MCF 10A (cell line): ENCODE measurements around the gene SWI5. TPM values are rescaled to one million over a fixed set of nuclear protein-coding genes. Genes with fewer than 3 reads are reported as not detected.

Source experiments
- BruUV-seq: library from RNA; stranded (reverse); fragments of 400-500 nt; replicated peaks from 2 replicates; lab custom pipeline; 2021; lab: Mats Ljungman, UMichigan
- CTCF ChIA-PET: fragments of 300-600 bp; sonication (Branson Sonifier 250); formaldehyde crosslinking; extraction: SDS; loops from one replicate; lab custom pipeline; 2021; ENCODE audit warnings: antibody characterized with exemption, inconsistent platforms; lab: Yijun Ruan, JAX
- POLR2A ChIA-PET: fragments of 300-600, 350-650 bp; sonication (Branson Sonifier 250); formaldehyde crosslinking; extraction: SDS; loops from one replicate; lab custom pipeline; 2020; ENCODE audit warnings: antibody characterized with exemption, inconsistent platforms; lab: Yijun Ruan, JAX
- DNase-seq: peaks from one replicate; pipeline ENCODE4 v3.0.0-alpha.2; 2018; ENCODE audit not compliant: unreplicated experiment
- H3K27ac Mint-ChIP-seq: one replicate; pipeline ENCODE4 v1.8.0; 2022; ENCODE audit warnings: mild to moderate bottlenecking, low read depth, mixed read lengths; ENCODE audit not compliant: unreplicated experiment
- H3K27me3 Mint-ChIP-seq: one replicate; pipeline ENCODE4 v1.8.0; 2022; ENCODE audit warnings: mixed read lengths; ENCODE audit not compliant: insufficient read depth, unreplicated experiment
- H3K36me3 Mint-ChIP-seq: one replicate; pipeline ENCODE4 v1.8.0; 2022; ENCODE audit warnings: mild to moderate bottlenecking, moderate library complexity, mixed read lengths; ENCODE audit not compliant: insufficient read depth, unreplicated experiment
- H3K4me1 Mint-ChIP-seq: one replicate; pipeline ENCODE4 v1.8.0; 2022; ENCODE audit warnings: mixed read lengths; ENCODE audit not compliant: insufficient read depth, unreplicated experiment
- H3K4me3 Mint-ChIP-seq: one replicate; pipeline ENCODE4 v1.8.0; 2022; ENCODE audit warnings: mild to moderate bottlenecking, moderate library complexity, mixed read lengths; ENCODE audit not compliant: unreplicated experiment
- H3K9me3 Mint-ChIP-seq: one replicate; pipeline ENCODE4 v1.8.0; 2022; ENCODE audit warnings: mixed read lengths; ENCODE audit not compliant: unreplicated experiment
- intact Hi-C: fragments of 100-400 bp; cut with micrococcal nuclease; formaldehyde crosslinking; loops from 2 replicates; pipeline ENCODE4 v1.14.1; 2022
- total RNA-seq: library from RNA; stranded (reverse); gene quantifications from 2 replicates; pipeline ENCODE4 v1.2.3, GENCODE V29; 2022
- TF ChIP-seq, protein P1 (sequence below): fragments of 200-600 bp; IDR thresholded peaks from one replicate; pipeline ENCODE4 v1.8.0; 2022; ENCODE audit warnings: antibody characterized with exemption, mild to moderate bottlenecking; ENCODE audit not compliant: unreplicated experiment

The SWI5 gene
- total RNA-seq, 1 experiment from 2014 or later, result 27.7 TPM

GRCh38 chr9:128294142-128294541 is 18.1 kb downstream of the SWI5 start:
- POLR2A ChIA-PET, result interaction anchor here (0.6 kb wide), 2 partner anchors 13 to 125 kb away, joined by 3 to 4 read pairs; no protein-coding TSS in a partner anchor
- H3K4me3 Mint-ChIP-seq, result no peak overlapping the region
- intact Hi-C loops, result loop anchor here (2.0 kb wide), 1 partner anchor 119 kb away; no protein-coding TSS in a partner anchor
- no peaks in the 10 kb centered on the region for H3K27me3 Mint-ChIP-seq
- no peak for DNase-seq
- peaks cover 9% of the 10 kb centered on the region for H3K36me3 Mint-ChIP-seq
- peaks cover 7% of the 10 kb centered on the region for H3K4me1 Mint-ChIP-seq
- TF ChIP-seq, protein P1, sequence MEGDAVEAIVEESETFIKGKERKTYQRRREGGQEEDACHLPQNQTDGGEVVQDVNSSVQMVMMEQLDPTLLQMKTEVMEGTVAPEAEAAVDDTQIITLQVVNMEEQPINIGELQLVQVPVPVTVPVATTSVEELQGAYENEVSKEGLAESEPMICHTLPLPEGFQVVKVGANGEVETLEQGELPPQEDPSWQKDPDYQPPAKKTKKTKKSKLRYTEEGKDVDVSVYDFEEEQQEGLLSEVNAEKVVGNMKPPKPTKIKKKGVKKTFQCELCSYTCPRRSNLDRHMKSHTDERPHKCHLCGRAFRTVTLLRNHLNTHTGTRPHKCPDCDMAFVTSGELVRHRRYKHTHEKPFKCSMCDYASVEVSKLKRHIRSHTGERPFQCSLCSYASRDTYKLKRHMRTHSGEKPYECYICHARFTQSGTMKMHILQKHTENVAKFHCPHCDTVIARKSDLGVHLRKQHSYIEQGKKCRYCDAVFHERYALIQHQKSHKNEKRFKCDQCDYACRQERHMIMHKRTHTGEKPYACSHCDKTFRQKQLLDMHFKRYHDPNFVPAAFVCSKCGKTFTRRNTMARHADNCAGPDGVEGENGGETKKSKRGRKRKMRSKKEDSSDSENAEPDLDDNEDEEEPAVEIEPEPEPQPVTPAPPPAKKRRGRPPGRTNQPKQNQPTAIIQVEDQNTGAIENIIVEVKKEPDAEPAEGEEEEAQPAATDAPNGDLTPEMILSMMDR, result no peak
- CTCF ChIA-PET, result interaction anchor here (0.6 to 5.9 kb wide), 8 partner anchors 8 to 73 kb away, joined by 3 to 74 read pairs (median 4); no protein-coding TSS in a partner anchor
- H3K27ac Mint-ChIP-seq, result no peak overlapping the region
- BruUV-seq, result no TSS peak
- no peaks in the 10 kb centered on the region for H3K9me3 Mint-ChIP-seq

- ChIA-PET CTCF (interaction anchor here (0.6 to 5.9 kb wide), 11 partner anchors 8 to 305 kb away, joined by 3 to 74 read pairs (median 4); no protein-coding TSS in a partner anchor), POLR2A (interaction anchor here (0.7 to 3.4 kb wide), 7 partner anchors 8 to 104 kb away, joined by 4 to 21 read pairs (median 7); partner anchors contain the start of genes SLC27A4 and URM1)
- BruUV-seq, result no TSS peak
- intact Hi-C loops, result no loop called here
- Mint-ChIP-seq H3K27me3 (no peaks in the 10 kb centered on the region), H3K36me3 (peaks cover 5% of the 10 kb centered on the region), H3K4me1 (peaks cover 7% of the 10 kb centered on the region), H3K4me3 (no peak overlapping the region), H3K9me3 (no peaks in the 10 kb centered on the region), H3K27ac (no peak overlapping the region)
- DNase-seq, result no peak
- TF ChIP-seq, protein P1, result no peak
Measured at GRCh38 chr9:128296340-128297220, 20.5 kb downstream of the SWI5 start.

DNA sequence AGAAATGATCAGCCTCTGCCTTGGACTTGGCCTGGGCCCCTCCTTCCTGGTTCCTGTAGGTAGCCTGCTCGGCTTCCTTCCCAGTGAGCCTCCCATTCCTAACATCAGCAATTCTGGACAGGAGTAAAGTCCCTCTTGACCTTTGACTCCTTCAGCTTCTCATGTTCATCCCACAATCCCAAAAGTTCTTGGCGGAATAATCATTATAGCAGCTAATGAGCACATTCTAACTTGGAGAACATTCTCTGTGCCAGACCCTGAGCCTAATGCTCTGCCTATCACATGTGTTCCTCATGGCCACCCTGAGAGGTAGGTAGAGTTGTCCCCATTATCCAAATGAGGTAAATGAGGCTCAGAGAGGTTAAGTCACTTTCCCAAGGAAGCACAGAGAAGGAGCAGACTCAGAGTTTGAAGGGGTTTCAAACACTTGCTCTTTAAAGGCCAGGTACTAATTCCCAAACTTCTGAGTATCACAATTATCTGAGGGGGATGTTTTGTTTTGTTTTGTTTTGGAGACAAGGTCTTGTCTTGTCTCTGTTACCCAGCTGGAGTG is 21.2 kb downstream of the SWI5 start:
- Mint-ChIP-seq H3K27me3 (no peaks in the 10 kb centered on the region), H3K27ac (no peak overlapping the region), H3K36me3 (peaks cover 5% of the 10 kb centered on the region), H3K4me1 (peaks cover 7% of the 10 kb centered on the region), H3K4me3 (no peak overlapping the region), H3K9me3 (no peaks in the 10 kb centered on the region)
- CTCF ChIA-PET, result interaction anchor here (0.6 to 5.9 kb wide), 3 partner anchors 8 to 46 kb away, joined by 3 to 74 read pairs (median 11); no protein-coding TSS in a partner anchor
- DNase-seq, result no peak
- POLR2A ChIA-PET, result interaction anchor here (0.6 to 3.4 kb wide), 6 partner anchors 9 to 517 kb away, joined by 3 to 21 read pairs (median 6); partner anchors contain the start of genes SLC27A4 and URM1
- BruUV-seq, result no TSS peak
- intact Hi-C loops, result no loop called here
- TF ChIP-seq, protein P1, result no peak
